Measurements from ENCODE around the gene NUTF2. TPM values are rescaled to one million over a fixed set of nuclear protein-coding genes. Genes with fewer than 3 reads are reported as not detected.

The NUTF2 gene
- total and polyA plus RNA-seq, 4 donors, result 49.7 to 164 (median 101) TPM

- no peak for ATAC-seq (ENCODE audit: insufficient read depth, low FRiP score)
- peaks cover 13 to 46% (median 24%) of the 10 kb centered on the region in 4 donors for H3K36me3 ChIP-seq (ENCODE audit: control insufficient read depth in 4 of 4, insufficient read depth in 4 of 4, low read length in 4 of 4)
Observed at GRCh38 chr16:67828651-67829050, 18.1 kb upstream of the NUTF2 start.

GRCh38 chr16:67833030-67833414, 13.7 kb upstream of the NUTF2 start:
- no peaks in the 10 kb centered on the region for H3K27me3 ChIP-seq (ENCODE audit: control insufficient read depth in 3 of 3, insufficient read depth in 3 of 3, low read length in 2 of 3)
- TF ChIP-seq CTCF (IDR thresholded peaks at IDR 0.05; ENCODE audit: control extremely low read depth, extremely low read depth), result no peak
- peak overlapping the region in 1 of 2 donors; percentile 77 for H3K27ac ChIP-seq (ENCODE audit: low read depth in 1 of 2, low read length in 1 of 2)
- H3K9ac ChIP-seq (ENCODE audit: insufficient read depth in 1 of 2, low read length in 2 of 2), result peak overlapping the region; percentile 76 to 85
- peaks cover 13 to 36% (median 24%) of the 10 kb centered on the region in 4 donors for H3K36me3 ChIP-seq (ENCODE audit: control insufficient read depth in 4 of 4, insufficient read depth in 4 of 4, low read length in 4 of 4)
- 1 to 3% methylated on average over 3 of the region's 3 CpGs for WGBS, 2 donors
- peak overlapping the region; percentile 95 for H3K4me3 ChIP-seq
- H3K9me3 ChIP-seq (ENCODE audit: control insufficient read depth in 4 of 4, insufficient read depth in 3 of 4, low read length in 3 of 4), result no peaks in the 10 kb centered on the region
- peaks cover 0 to 18% (median 4%) of the 10 kb centered on the region in 5 donors for H3K4me1 ChIP-seq (ENCODE audit: control insufficient read depth in 5 of 5, insufficient read depth in 5 of 5, low read length in 5 of 5)
- no peak for DNase-seq
- ATAC-seq (ENCODE audit: insufficient read depth, low FRiP score), result peak; percentile 44

More at GRCh38 chr16:67828651-67829050, 18.1 kb upstream of the NUTF2 start:
- Histone ChIP-seq H3K27me3 (ENCODE audit: control insufficient read depth in 3 of 3, insufficient read depth in 3 of 3, low read length in 2 of 3) (no peaks in the 10 kb centered on the region), H3K4me1 (ENCODE audit: control insufficient read depth in 5 of 5, insufficient read depth in 5 of 5, low read length in 5 of 5) (peaks cover 0 to 12% (median 4%) of the 10 kb centered on the region in 5 donors), H3K27ac (ENCODE audit: low read depth in 1 of 2, low read length in 1 of 2) (no peak overlapping the region), H3K4me3 (no peak overlapping the region), H3K9me3 (ENCODE audit: control insufficient read depth in 4 of 4, insufficient read depth in 3 of 4, low read length in 3 of 4) (no peaks in the 10 kb centered on the region), H3K9ac (ENCODE audit: insufficient read depth in 1 of 2, low read length in 2 of 2) (no peak overlapping the region)
- WGBS, 2 donors, result 95 to 97% methylated on average over 4 of the region's 4 CpGs
- DNase-seq, result no peak
- TF ChIP-seq CTCF (IDR thresholded peaks at IDR 0.05; ENCODE audit: control extremely low read depth, extremely low read depth), result no peak

- peak overlapping the region; percentile 76 to 85 for H3K9ac ChIP-seq (ENCODE audit: insufficient read depth in 1 of 2, low read length in 2 of 2)
- peaks cover 0 to 18% (median 4%) of the 10 kb centered on the region in 5 donors for H3K4me1 ChIP-seq (ENCODE audit: control insufficient read depth in 5 of 5, insufficient read depth in 5 of 5, low read length in 5 of 5)
- peak; percentile 99 for ATAC-seq (ENCODE audit: insufficient read depth, low FRiP score)
- DNase-seq, result peak; percentile 94 to 95 (median 95)
- no peak for TF ChIP-seq CTCF (IDR thresholded peaks at IDR 0.05; ENCODE audit: control extremely low read depth, extremely low read depth)
- H3K27me3 ChIP-seq (ENCODE audit: control insufficient read depth in 3 of 3, insufficient read depth in 3 of 3, low read length in 2 of 3), result no peaks in the 10 kb centered on the region
- H3K27ac ChIP-seq (ENCODE audit: low read depth in 1 of 2, low read length in 1 of 2), result peak overlapping the region; percentile 24 to 77
- H3K36me3 ChIP-seq (ENCODE audit: control insufficient read depth in 4 of 4, insufficient read depth in 4 of 4, low read length in 4 of 4), result peaks cover 13 to 32% (median 22%) of the 10 kb centered on the region in 4 donors
- no peaks in the 10 kb centered on the region for H3K9me3 ChIP-seq (ENCODE audit: control insufficient read depth in 4 of 4, insufficient read depth in 3 of 4, low read length in 3 of 4)
- 0 to 1% methylated on average over 49 of the region's 49 CpGs for WGBS, 2 donors
- peak overlapping the region; percentile 95 for H3K4me3 ChIP-seq
Observed at GRCh38 chr16:67833415-67834241, 13.1 kb upstream of the NUTF2 start.

Data from lung (tissue), 12 donors.